H1 (cell line): ENCODE results near the gene PLK1. TPM values are rescaled to one million over a fixed set of nuclear protein-coding genes. Genes with fewer than 3 reads are reported as not detected.

ENCODE experiments used
- CTCF ChIA-PET: fragments of 300-600 bp; sonication (Branson Sonifier 250); formaldehyde crosslinking; loops from one replicate; lab custom pipeline; 2021; ENCODE audit not compliant: partially characterized antibody; lab: Charles Lee
- POLR2A ChIA-PET: fragments of 300-600 bp; sonication (Branson Sonifier 250); formaldehyde crosslinking; loops from one replicate; lab custom pipeline; 2021; ENCODE audit warnings: inconsistent platforms; ENCODE audit not compliant: partially characterized antibody; lab: Charles Lee
- DNase-seq, 2 experiments: peaks; one replicate each; pipeline versions ENCODE4 v3.0.0 to v3.0.0-alpha.2; 2010 to 2022; ENCODE audit warnings: low spot score in 2 of 2, low read depth in 1 of 2, mixed read lengths in 1 of 2
- FAIRE-seq: peaks from 2 replicates; lab custom pipeline; 2011; peaks lifted over from hg19 to GRCh38; lab: Jason Lieb, UNC
- H2AFZ ChIP-seq: 2 replicates; pipeline ENCODE4 v1.8.1; 2012; ENCODE audit warnings: low read length, inconsistent platforms
- H2AK5ac ChIP-seq: 2 replicates; pipeline ENCODE4 v1.6.1; 2013; ENCODE audit warnings: low read depth, low read length
- H2BK120ac ChIP-seq: replicated peaks from 2 replicates; pipeline ENCODE3; 2013; ENCODE audit warnings: low read depth, low read length, inconsistent platforms
- H2BK12ac ChIP-seq: 2 replicates; pipeline ENCODE4 v1.6.1; 2013; ENCODE audit warnings: low read depth, low read length
- H2BK15ac ChIP-seq: 2 replicates; pipeline ENCODE4 v1.6.1; 2013; ENCODE audit warnings: low read length
- H2BK20ac ChIP-seq: 2 replicates; pipeline ENCODE4 v1.6.1; 2013; ENCODE audit warnings: low read length
- H2BK5ac ChIP-seq: 2 replicates; pipeline ENCODE4 v1.6.1; 2013; ENCODE audit warnings: low read depth, low read length
- H3K14ac ChIP-seq: 2 replicates; pipeline ENCODE4 v1.6.1; 2013; ENCODE audit warnings: inconsistent platforms; ENCODE audit not compliant: insufficient read length
- H3K18ac ChIP-seq: 2 replicates; pipeline ENCODE4 v1.6.1; 2013; ENCODE audit warnings: low read length; ENCODE audit errors: extremely low read depth
- H3K23ac ChIP-seq: 2 replicates; pipeline ENCODE4 v1.6.1; 2013; ENCODE audit warnings: inconsistent platforms; ENCODE audit not compliant: insufficient read length
- H3K23me2 ChIP-seq: 2 replicates; pipeline ENCODE4 v1.6.1; 2013; ENCODE audit warnings: low read depth, low read length
- H3K27ac ChIP-seq: 2 replicates; pipeline ENCODE4 v1.6.1; 2011; ENCODE audit warnings: low read depth, low read length, inconsistent platforms
- H3K27me3 ChIP-seq, 4 experiments: replicated peaks in 1 of 4; 1 replicate in 1 of 4; 2 replicates in 3 of 4; pipeline versions ENCODE4 v1.6.1 to v1.8.1; 2011 to 2013; ENCODE audit warnings: low read length in 3 of 4, mild to moderate bottlenecking in 3 of 4, inconsistent platforms in 2 of 4, mixed read lengths in 2 of 4, moderate library complexity in 1 of 4; ENCODE audit not compliant: control insufficient read depth in 3 of 4, insufficient read depth in 3 of 4; ENCODE audit errors: extremely low read depth in 1 of 4
- H3K36me3 ChIP-seq, 4 experiments: 2 replicates each; pipeline versions ENCODE4 v1.6.1 to v1.8.1; 2011 to 2013; ENCODE audit warnings: mild to moderate bottlenecking in 4 of 4, low read length in 3 of 4, moderate library complexity in 2 of 4, control low read depth in 1 of 4, inconsistent platforms in 1 of 4; ENCODE audit not compliant: insufficient read depth in 4 of 4, control insufficient read depth in 2 of 4
- H3K4ac ChIP-seq: replicated peaks from 2 replicates; pipeline ENCODE3; 2013; ENCODE audit warnings: low read length, low read depth, mixed read lengths, inconsistent platforms; ENCODE audit not compliant: insufficient read length
- H3K4me1 ChIP-seq, 4 experiments: replicated peaks in 1 of 4; 1 replicate in 1 of 4; 2 replicates in 3 of 4; pipeline versions ENCODE4 v1.6.1 to v1.8.1; 2011 to 2013; ENCODE audit warnings: low read length in 3 of 4, inconsistent platforms in 2 of 4, mixed read lengths in 1 of 4; ENCODE audit not compliant: insufficient read depth in 4 of 4, control insufficient read depth in 3 of 4
- H3K4me2 ChIP-seq, 2 experiments: 2 replicates each; pipeline versions ENCODE4 v1.6.1 to v1.8.1; 2011 to 2013; ENCODE audit warnings: low read depth in 2 of 2, low read length in 2 of 2, control low read depth in 1 of 2, inconsistent platforms in 1 of 2, mild to moderate bottlenecking in 1 of 2; ENCODE audit not compliant: insufficient read depth in 1 of 2
- H3K4me3 ChIP-seq, 4 experiments: fragments of 200-600, 300-600 bp in 1 of 4; sonication (generic), shearing (Covaris generic), sonication (Bioruptor Twin) in 1 of 4; 2 replicates each; pipeline versions ENCODE4 v1.5.1 to v1.8.1; 2011 to 2016; ENCODE audit warnings: low read length in 4 of 4, low read depth in 3 of 4, control low read depth in 2 of 4, inconsistent platforms in 2 of 4, mild to moderate bottlenecking in 2 of 4, mixed read lengths in 1 of 4, moderate library complexity in 1 of 4; ENCODE audit not compliant: insufficient read depth in 2 of 4; ENCODE audit errors: extremely low read depth in 1 of 4
- H3K56ac ChIP-seq: replicated peaks from 2 replicates; pipeline ENCODE3; 2013; ENCODE audit warnings: low read depth, mild to moderate bottlenecking, mixed read lengths, low read length, inconsistent platforms; ENCODE audit not compliant: insufficient read length
- H3K79me1 ChIP-seq: 2 replicates; pipeline ENCODE4 v1.6.1; 2013; ENCODE audit warnings: low read depth, low read length, control low read depth
- H3K79me2 ChIP-seq, 2 experiments: 2 replicates each; pipeline versions ENCODE4 v1.6.1 to v1.8.1; 2012 to 2013; ENCODE audit warnings: low read length in 2 of 2, mild to moderate bottlenecking in 2 of 2, inconsistent platforms in 1 of 2; ENCODE audit not compliant: insufficient read depth in 2 of 2, control insufficient read depth in 1 of 2
- H3K9ac ChIP-seq, 4 experiments: replicated peaks in 1 of 4; 1 replicate in 1 of 4; 2 replicates in 3 of 4; pipeline versions ENCODE4 v1.6.1 to v1.8.1; 2011 to 2013; ENCODE audit warnings: low read depth in 3 of 4, low read length in 3 of 4, control low read depth in 2 of 4, mild to moderate bottlenecking in 2 of 4, moderate library complexity in 2 of 4, inconsistent platforms in 1 of 4; ENCODE audit errors: extremely low read depth in 1 of 4
- H3K9me3 ChIP-seq, 2 experiments: 2 replicates each; pipeline versions ENCODE4 v1.6.1 to v1.8.1; 2012 to 2013; ENCODE audit warnings: mild to moderate bottlenecking in 2 of 2, moderate library complexity in 2 of 2, control low read depth in 1 of 2, inconsistent platforms in 1 of 2, low read depth in 1 of 2, low read length in 1 of 2, mixed read lengths in 1 of 2; ENCODE audit not compliant: insufficient read depth in 2 of 2
- H4K20me1 ChIP-seq, 2 experiments: replicated peaks in 1 of 2; 2 replicates each; pipeline versions ENCODE3 to v1.8.1; 2011 to 2013; ENCODE audit warnings: inconsistent platforms in 2 of 2, low read length in 2 of 2, mild to moderate bottlenecking in 1 of 2; ENCODE audit not compliant: insufficient read depth in 2 of 2, control insufficient read depth in 1 of 2
- H4K5ac ChIP-seq: 2 replicates; pipeline ENCODE4 v1.6.1; 2013; ENCODE audit warnings: low read length, low read depth, mixed read lengths, inconsistent platforms; ENCODE audit not compliant: insufficient read length
- H4K8ac ChIP-seq: 2 replicates; pipeline ENCODE4 v1.8.0; 2013; ENCODE audit warnings: mild to moderate bottlenecking, moderate library complexity, low read length, inconsistent platforms; ENCODE audit not compliant: insufficient read depth; ENCODE audit errors: extremely low read depth
- H4K91ac ChIP-seq: replicated peaks from 2 replicates; pipeline ENCODE3; 2013; ENCODE audit warnings: low read length, mixed read lengths, inconsistent platforms; ENCODE audit not compliant: insufficient read length
- BCL11A ChIP-seq, 2 experiments: IDR thresholded peaks; one replicate each; pipeline ENCODE4 v1.6.1; 2011; ENCODE audit warnings: low read depth in 2 of 2, low read length in 2 of 2, mild to moderate bottlenecking in 2 of 2
- CEBPB ChIP-seq: IDR thresholded peaks from 2 replicates; pipeline ENCODE4 v1.6.1; 2012; ENCODE audit warnings: low read depth, low read length
- CHD1 ChIP-seq: IDR thresholded peaks from 2 replicates; pipeline ENCODE4 v1.6.1; 2012; ENCODE audit warnings: low read depth, low read length, improper control_type of control experiment
- RAD21 ChIP-seq, 2 experiments: IDR thresholded peaks in 1 of 2; conservative IDR thresholded peaks in 1 of 2; 2 replicates each; pipeline ENCODE4 v1.6.1; 2011; ENCODE audit warnings: low read depth in 2 of 2, low read length in 2 of 2, improper control_type of control experiment in 1 of 2, inconsistent platforms in 1 of 2, mild to moderate bottlenecking in 1 of 2, moderate library complexity in 1 of 2
- SIN3A ChIP-seq, 2 experiments: IDR thresholded peaks in 1 of 2; conservative IDR thresholded peaks in 1 of 2; 2 replicates each; pipeline ENCODE4 v1.6.1; 2011 to 2012; ENCODE audit warnings: low read length in 2 of 2, improper control_type of control experiment in 1 of 2, low read depth in 1 of 2, mild to moderate bottlenecking in 1 of 2
- USF2 ChIP-seq: IDR thresholded peaks from 2 replicates; pipeline ENCODE4 v1.6.1; 2011; ENCODE audit warnings: low read length, improper control_type of control experiment
- WGBS, 2 experiments: shearing (Covaris generic) in 1 of 2; methylation state at CpG; one replicate each; pipeline versions ENCODE4 v1.1.6 to v1.1.7; 2013 to 2015; ENCODE audit warnings: low lambda C conversion rate in 2 of 2, mixed read lengths in 2 of 2, inconsistent platforms in 1 of 2, low coverage in 1 of 2, missing lambda C conversion rate in 1 of 2; ENCODE audit not compliant: insufficient replicate concordance in 2 of 2, insufficient coverage in 1 of 2, insufficient read length in 1 of 2; ENCODE audit errors: extremely low coverage in 1 of 2, missing lambda C conversion rate in 1 of 2; 5-methylcytosine and 5-hydroxymethylcytosine counted together
- polyA plus RNA-seq, 7 experiments: library from polyadenylated mRNA; depleted of rRNA in 3 of 7; stranded (reverse) in 5 of 7; unstranded in 2 of 7; fragments of >200 nt in 5 of 7; fragments of 200-250 nt in 2 of 7; gene quantifications; 1 replicate in 5 of 7; 2 replicates in 1 of 7; 4 replicates in 1 of 7; pipeline versions ENCODE4 v1.2.1 to v1.2.3, GENCODE V29; 2011 to 2013; ENCODE audit warnings: missing spikeins in 2 of 7, mixed read lengths in 2 of 7
- total RNA-seq: library from RNA; stranded (reverse); fragmentation: NEBNext Ultra II Directional; extraction: Animal tissue kit (Norgen Biotek cat#: 25700); gene quantifications from 2 replicates; pipeline ENCODE4 v1.2.1, GENCODE V29; 2021

PLK1 gene
- total and polyA plus RNA-seq, 2 of the 8 experiments (the other 6 are each of a cell fraction or from before 2014, with no cell fraction given): 127 to 139 TPM

GRCh38 chr16:23695756-23696155, 17.1 kb downstream of the PLK1 start:
- Histone ChIP-seq H4K20me1 (peaks cover 0 to 3% of the 10 kb centered on the region in 2 experiments), H3K23me2 (peaks cover 7% of the 10 kb centered on the region; the same call in 1 of the 2 replicates), H2AFZ (no peak overlapping the region), H3K56ac (no peak overlapping the region), H4K5ac (no peak overlapping the region), H3K18ac (no peak overlapping the region), H3K23ac (no peak overlapping the region), H2BK12ac (no peak overlapping the region), H3K4me3 (peak overlapping the region in 1 of 4 experiments; percentile 57; a peak in 1 of 8 replicates), H3K27ac (no peak overlapping the region), H3K27me3 (no peaks in the 10 kb centered on the region), H2BK120ac (no peak overlapping the region), H3K4ac (no peak overlapping the region), H3K4me1 (peaks cover 0 to 7% (median 6%) of the 10 kb centered on the region in 4 experiments; a peak in 6 of 7 replicates), H2BK5ac (no peak overlapping the region), H2AK5ac (no peak overlapping the region), H3K4me2 (peak overlapping the region; percentile 23 to 49; a peak in 2 of 4 replicates), H3K79me2 (no peaks in the 10 kb centered on the region), H3K14ac (no peak overlapping the region), H2BK20ac (no peak overlapping the region), H3K9ac (no peak overlapping the region), H4K91ac (no peak overlapping the region), H3K36me3 (peaks cover 0 to 9% (median 5%) of the 10 kb centered on the region in 4 experiments; a peak in 5 of 8 replicates), H4K8ac (no peak overlapping the region), H3K79me1 (no peaks in the 10 kb centered on the region), H2BK15ac (no peak overlapping the region), H3K9me3 (no peaks in the 10 kb centered on the region)
- ChIA-PET CTCF (interaction anchor here (5.1 kb wide), 1 partner anchor 18 kb away, joined by 43 read pairs; the partner anchor contains the start of gene PLK1), POLR2A (interaction anchor here (1.6 to 12.9 kb wide), 4 partner anchors 14 to 34 kb away, joined by 3 to 230 read pairs (median 5); partner anchors contain the start of genes ERN2 and PLK1)
- WGBS, 2 experiments: 81% methylated on average over 9 of the region's 11 CpGs; no CpG with 5 or more reads in 1 of the 2 experiments
- TF ChIP-seq RAD21 (IDR thresholded peaks at IDR 0.05 in 1 of 2, conservative IDR thresholded peaks at IDR 0.05 in 1 of 2; ENCODE audit: low read depth in 2 of 2, low read length in 2 of 2): no peak
- no peak for TF ChIP-seq CEBPB
- no peak for TF ChIP-seq SIN3A (conservative IDR thresholded peaks at IDR 0.05 in 1 of 2, IDR thresholded peaks at IDR 0.05 in 1 of 2; ENCODE audit: low read depth in 1 of 2, low read length in 2 of 2)
- TF ChIP-seq BCL11A (IDR thresholded peaks at IDR 0.05; ENCODE audit: low read depth in 2 of 2, low read length in 2 of 2): no peak
- no peak for TF ChIP-seq USF2
- TF ChIP-seq CHD1: no peak
- DNase-seq (no peak), FAIRE-seq (no peak)
